GM19467 (cell line): ENCODE data around the gene FAM120C.

ENCODE experiments used
- ATAC-seq: cut with Tn5 transposase; IDR thresholded peaks from one replicate; pipeline ENCODE4 v1.9.1; 2021; ENCODE audit warnings: mild to moderate bottlenecking, moderate library complexity; ENCODE audit not compliant: unreplicated experiment

The FAM120C gene

GRCh38 chrX:54166915-54167314, 16.1 kb downstream of the FAM120C start:
- no peak for ATAC-seq

GRCh38 chrX:54157561-54157960, 25.5 kb downstream of the FAM120C start:
- no peak for ATAC-seq

- ATAC-seq: no peak
Measured at GRCh38 chrX:54134269-54134668, 48.8 kb downstream of the FAM120C start.

- no peak for ATAC-seq
Measured at GRCh38 chrX:54116391-54116790, 66.7 kb downstream of the FAM120C start.

GRCh38 chrX:54093571-54093970, 89.5 kb downstream of the FAM120C start:
- ATAC-seq: no peak

- no peak for ATAC-seq
Measured at GRCh38 chrX:54093159-54093558, 89.9 kb downstream of the FAM120C start.

GRCh38 chrX:54090880-54091279, 92.2 kb downstream of the FAM120C start:
- ATAC-seq: no peak

GRCh38 chrX:54089191-54089590, 93.9 kb downstream of the FAM120C start:
- no peak for ATAC-seq

- no peak for ATAC-seq
Measured at GRCh38 chrX:54087661-54088060, 95.4 kb downstream of the FAM120C start.

- no peak for ATAC-seq
Measured at GRCh38 chrX:54085666-54086065, 97.4 kb downstream of the FAM120C start.

- no peak for ATAC-seq
Measured at GRCh38 chrX:54076903-54077302, 106.2 kb downstream of the FAM120C start.

- no peak for ATAC-seq
Measured at GRCh38 chrX:54074826-54075225, 108.2 kb downstream of the FAM120C start.

GRCh38 chrX:54067766-54068165, 115.3 kb downstream of the FAM120C start:
- no peak for ATAC-seq

- ATAC-seq: no peak
Measured at GRCh38 chrX:54066841-54067240, 116.2 kb downstream of the FAM120C start.

GRCh38 chrX:54064564-54064963, 118.5 kb downstream of the FAM120C start:
- no peak for ATAC-seq

- ATAC-seq: no peak
Measured at GRCh38 chrX:54063361-54063760, 119.7 kb downstream of the FAM120C start.

GRCh38 chrX:54049801-54050200, 133.3 kb downstream of the FAM120C start:
- ATAC-seq: no peak

GRCh38 chrX:54048412-54048811, 134.6 kb downstream of the FAM120C start:
- ATAC-seq: no peak

GRCh38 chrX:54045563-54046228, 137.4 kb downstream of the FAM120C start:
- ATAC-seq: no peak

GRCh38 chrX:54044877-54045338, 138.1 kb downstream of the FAM120C start:
- ATAC-seq: no peak

GRCh38 chrX:54044126-54044876, 138.8 kb downstream of the FAM120C start, which contains the start of gene PHF8:
PHF8 (minus strand) TSS chrX:54044473; CDS start chrX:54042728, 1,745 bp downstream.
- peak; percentile 77 for ATAC-seq

GRCh38 chrX:54043541-54044125, 139.4 kb downstream of the FAM120C start:
- ATAC-seq: peak; percentile 14
